NCI-H1436 (cell line): ENCODE data around the gene AMZ1.
"Not testable (repeated sequence)": the region's sequence is repeated elsewhere in the genome, so short reads cannot be mapped to it uniquely, and the experiment has no call there.

ENCODE experiments used
- DNase-seq: peaks from one replicate; lab custom pipeline; 2025; lab: John Stamatoyannopoulos, UW

AMZ1 gene

DNA sequence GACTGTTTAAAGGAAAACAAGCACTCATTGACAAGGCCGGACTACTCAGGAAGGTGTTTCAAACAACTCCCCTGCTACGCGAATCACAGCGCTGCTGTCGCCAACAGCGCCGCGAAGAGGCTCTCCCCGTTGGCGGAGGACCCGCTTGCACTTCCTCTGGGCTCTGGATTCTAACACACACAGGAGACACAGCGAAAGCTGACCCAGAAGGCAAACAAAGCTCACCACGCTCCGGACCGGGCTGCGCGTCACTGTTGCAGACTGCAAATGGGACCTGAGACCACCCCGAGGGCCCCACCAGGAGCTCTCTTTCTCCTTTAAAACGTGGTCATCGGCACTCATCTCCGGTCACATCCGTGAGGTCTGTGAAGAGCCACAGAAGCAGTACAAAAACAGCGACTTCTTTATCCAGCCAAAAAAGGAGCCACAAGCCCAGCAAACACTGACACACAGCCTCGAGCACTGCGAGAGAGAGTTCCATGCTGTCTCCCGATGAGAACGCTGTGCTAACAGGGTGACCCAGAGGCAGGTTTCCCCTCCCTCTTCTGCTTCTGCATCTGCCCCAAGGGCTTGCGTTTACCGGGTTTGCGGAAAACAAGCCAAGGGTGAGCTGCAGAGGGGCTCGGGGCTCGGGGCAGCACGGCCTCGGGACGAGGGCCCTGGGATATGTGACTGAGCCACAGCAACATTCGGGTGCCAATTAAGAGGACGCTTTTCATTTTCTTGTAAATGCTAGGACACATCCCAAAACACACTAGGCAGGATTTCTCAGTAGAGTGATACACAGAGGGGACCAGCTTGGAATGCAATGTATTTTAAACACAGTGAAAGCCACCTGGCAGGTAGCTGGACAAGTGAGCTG, 41.3 kb downstream of the AMZ1 start:
- DNase-seq: no peak

DNA sequence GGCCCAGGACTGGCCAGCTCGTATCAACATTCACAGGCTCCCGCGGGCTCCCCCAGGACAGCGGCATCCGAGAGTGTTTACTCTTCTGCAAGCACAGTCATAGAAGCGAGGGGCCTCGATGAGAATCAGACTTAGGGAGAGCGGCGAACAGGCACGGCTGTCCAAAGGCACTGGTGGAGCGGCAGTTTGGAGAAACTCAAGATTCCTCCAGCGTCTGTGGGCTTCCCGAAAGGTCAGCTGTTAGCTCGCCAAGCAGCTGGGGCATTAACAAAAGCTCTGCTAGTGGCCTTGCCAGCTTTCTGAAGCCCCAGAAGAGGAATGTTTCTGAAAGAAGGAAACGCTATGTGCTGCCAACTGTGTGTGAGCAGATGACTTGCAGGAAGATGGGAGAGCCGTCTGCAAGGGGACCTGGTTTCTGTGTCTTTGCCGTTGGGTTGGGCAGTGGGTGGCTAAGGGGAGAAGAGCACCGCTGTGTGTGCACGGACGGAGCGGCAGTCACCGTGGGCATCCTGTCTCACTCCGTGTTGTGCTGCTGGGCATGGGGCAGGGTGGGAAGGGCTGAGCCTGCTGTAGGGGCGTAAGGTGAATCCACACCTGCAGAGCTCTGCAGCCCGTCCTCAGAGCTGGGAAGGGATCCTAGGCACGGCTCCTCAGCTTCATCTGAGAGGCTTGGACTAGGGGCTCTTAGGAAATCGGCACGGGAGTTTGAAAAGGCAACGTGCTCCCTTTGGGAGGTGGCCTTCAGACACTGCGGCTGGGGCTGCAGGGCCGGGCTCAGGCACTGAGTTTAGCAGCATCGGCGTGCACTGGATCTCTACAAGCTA, 42.1 kb downstream of the AMZ1 start:
- DNase-seq: no peak

DNA sequence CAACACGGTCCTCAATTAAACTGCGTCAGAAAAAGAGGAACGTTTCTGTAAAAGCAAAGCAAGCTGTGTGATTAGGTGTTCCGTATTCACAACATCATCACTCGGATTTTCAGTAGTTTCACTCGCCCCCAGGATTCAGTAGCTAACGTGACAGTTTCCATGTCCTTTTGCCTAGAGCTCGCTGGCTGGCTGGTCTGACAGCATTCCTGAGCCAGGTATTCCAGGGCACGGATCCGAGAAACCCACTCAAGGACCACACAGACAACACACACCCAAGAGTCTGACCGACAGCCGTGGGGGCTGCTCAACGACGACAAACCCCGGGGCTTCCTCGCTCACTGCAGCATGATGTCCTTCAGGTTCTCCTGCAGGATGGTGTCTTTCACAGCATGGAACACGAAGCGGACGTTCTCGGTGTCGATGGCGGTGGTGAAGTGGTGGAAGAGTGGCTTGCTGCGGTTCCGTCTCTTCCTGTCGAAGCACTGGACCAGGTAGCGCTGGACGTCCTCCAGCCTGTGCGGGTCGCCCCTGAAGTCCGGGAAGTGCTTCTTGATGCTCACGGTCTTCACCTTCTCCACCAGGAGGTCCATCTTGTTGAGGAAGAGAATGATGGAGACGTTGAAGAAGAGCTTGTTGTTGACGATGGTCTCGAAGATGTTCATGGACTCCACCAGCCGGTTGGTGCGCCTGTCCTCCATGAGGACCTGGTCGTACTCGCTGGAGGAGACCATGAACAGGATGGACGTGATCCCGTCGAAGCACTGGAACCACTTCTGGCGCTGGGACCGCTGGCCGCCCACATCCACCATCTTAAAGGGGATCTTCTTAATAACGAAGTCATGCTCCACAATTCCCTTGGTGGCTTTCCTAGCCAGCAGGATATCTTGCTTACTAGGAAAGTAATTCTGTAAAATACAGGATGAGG, 43.1 kb downstream of the AMZ1 start:
- no peak for DNase-seq

DNA sequence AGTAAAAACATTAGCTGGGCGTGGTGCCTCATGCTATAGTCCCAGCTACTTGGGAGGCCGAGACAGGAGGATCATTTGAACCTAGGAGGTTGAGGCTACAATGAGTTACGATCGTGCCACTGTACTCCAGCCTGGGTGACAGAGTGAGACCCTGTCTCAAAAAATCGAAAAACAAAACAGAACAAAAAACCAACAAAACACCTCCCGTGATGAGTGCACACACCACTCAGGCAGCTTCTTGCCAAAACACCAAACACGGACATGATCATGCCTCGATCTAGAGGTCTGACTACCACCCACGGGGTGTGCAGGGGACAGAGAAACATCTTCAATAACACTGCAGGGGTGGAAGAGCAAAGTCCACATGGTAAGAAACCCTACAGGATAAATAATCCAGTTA, 44.4 kb downstream of the AMZ1 start:
- DNase-seq: no peak

DNA sequence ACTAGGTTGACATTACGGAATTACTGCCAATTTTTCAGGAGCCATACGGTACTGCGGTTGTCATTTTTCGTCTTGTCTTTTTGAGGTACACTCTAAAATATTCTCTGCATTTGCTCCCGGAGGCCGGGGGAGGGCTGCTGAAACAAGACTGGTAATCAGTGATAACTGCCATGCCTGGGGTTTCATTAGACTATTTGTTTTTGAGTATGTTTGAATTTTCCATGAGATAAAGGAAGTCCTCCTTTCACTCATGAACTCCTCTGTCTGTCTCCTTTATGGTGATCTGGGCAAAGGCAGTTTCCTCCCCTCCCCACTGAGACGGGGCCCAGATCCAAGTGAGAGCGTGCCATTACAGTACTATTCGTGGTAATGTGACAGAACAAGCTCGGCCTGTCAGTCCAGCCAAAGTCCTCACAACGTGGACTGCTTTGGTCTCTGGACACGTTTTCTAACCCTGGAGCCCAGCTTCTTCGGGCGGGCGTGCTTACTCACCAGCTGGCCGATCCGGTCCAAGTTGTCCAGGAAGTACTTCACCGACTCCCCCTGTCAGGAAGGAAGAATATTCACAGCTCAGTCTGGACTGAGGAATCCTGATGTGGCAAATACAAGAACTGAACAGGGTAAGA, 45.1 kb downstream of the AMZ1 start:
- DNase-seq: no peak

DNA sequence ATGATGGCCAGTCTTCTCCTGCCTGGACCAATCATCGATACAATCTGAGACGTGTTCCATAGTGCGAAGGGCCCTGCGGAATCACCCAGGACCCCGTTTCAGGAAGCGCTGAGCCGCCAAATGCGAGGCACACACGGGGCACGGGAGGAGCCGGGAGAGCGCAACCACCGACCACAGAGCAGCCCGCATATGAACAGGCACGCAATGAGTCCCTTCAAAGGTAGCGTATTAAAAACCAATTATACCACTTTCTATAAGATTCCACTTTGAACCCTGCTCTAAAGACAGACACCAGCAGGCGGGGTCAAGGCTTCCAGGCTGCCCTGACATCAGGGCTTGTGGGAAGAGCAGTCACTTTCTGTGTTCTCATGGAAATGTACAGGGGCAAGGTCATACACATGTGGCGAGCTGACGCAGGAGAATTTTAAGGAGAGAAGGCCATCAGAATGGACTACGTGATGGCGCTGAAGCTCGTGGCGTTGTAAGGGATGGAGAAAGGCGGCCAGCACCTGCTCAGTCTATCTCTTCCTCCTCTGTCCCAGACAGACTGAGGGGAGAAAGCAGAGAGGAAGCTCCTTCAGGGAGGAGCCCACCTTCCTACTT, 46.2 kb downstream of the AMZ1 start:
- no peak for DNase-seq

DNA sequence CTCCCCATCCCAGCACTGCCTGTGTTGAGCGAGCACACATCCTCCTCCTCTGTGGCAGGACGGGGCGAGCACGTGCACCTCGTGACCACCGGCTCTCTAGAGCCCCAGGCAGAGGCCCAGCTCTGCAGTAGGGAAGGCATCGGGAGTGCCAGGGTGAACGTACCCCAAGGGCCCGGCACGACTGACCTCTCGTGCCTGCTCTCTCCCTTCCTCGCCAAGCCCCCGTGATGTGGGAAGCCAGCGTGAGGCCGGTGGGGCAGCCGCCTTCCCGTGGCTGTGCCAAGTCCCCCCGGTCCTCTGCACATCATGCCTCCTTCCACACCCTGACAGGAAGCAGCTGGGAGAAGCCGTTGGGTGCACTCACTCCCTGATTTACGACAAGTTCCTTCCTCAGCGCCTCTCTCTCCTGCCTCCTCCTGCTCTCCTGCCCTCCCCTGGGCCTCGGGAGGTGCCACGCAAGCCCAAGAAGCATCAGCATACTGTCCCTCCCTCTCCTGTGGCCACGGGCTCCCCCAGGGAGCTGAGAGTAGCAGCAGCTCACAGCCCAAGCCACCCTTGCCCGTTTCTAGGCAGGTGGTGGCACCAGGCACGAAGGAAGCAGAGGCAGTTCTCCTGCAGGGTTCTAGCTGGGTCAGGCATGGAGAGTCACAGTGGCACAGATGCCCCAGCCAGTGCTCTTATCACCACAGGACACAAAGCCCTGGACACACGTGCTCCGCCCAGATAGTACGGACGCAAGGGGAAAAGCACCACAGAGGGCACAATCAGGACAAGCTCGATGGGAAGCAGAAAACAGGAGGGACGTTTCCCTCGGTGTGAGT, 47.0 kb downstream of the AMZ1 start:
- peak; percentile 50 for DNase-seq

DNA sequence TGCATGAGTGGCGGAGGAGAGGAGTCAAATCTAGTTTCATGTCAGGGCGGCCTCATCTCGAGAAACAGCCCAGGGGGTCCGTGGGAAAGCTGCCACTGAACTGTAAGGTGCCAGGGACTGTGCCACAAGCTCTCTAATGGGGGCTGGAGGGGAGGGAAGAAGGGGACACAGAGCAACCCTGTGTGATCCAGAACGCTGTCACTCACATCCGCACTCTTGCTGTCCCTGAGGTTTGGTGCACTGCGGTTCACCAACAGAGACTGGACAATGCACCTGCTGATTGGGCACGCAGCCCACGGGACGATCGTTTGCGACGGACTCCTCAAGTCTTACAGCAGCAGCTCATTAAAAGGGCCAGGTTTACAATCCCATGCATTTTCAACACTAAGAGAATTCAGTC, 47.7 kb downstream of the AMZ1 start:
- DNase-seq: no peak

DNA sequence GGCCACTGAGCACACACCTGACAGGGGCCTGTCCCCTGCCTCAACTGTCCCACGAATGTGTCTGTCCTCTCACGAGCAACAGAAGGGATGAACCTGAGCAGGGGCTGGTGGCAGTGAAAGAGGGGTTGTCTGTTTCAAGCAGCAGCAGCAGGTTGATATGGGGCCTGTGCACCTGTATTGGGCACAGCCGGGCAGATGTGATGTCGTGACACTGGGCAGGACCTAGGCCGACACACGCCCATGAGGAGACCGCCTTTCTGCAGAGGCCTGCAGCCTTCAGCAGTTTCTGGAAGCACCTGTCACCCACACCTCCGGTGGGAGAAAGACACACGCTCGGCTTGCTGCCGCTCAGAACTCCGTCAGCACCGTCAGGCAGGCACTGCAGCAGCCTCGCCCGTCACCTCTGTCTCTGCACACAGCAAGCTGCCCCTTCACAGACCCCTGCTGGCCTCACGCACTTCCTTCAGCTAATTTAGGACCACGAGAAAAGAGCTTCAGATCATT, 48.5 kb downstream of the AMZ1 start:
- no peak for DNase-seq

DNA sequence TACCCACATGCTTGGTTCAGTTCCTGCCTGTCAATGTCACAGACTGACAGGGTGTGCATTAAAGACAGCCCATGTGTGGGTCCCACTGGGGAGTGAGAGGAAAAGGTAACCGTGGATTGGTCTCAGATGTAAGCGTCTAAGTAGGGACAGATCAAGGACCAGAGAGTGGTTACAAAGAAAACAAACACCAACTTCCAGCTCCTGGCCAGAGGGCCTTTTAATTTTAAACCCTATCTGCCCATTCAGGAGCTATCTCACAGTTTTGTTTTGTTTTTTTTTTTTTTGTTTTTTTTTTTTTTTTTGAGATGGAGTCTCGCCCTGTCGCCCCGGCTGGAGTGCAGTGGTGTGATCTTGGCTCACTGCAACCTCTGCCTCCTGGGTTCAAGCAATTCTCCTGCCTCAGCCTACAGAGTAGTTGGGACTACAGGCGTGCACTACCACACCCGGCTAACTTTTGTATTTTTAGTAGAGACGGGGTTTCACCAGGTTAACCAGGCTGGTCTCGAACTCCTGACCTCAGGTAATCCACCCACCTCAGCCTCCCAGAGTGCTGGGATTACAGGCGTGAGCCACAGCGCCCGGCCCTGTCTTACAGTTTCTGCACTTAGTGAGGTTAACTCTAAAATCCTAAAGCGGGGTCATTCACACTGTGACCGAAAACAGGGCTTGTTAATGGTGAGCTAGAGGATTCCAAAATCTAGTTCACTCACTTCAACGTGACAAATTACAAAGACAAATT, 49.2 kb downstream of the AMZ1 start:
- DNase-seq: not testable (repeated sequence)

DNA sequence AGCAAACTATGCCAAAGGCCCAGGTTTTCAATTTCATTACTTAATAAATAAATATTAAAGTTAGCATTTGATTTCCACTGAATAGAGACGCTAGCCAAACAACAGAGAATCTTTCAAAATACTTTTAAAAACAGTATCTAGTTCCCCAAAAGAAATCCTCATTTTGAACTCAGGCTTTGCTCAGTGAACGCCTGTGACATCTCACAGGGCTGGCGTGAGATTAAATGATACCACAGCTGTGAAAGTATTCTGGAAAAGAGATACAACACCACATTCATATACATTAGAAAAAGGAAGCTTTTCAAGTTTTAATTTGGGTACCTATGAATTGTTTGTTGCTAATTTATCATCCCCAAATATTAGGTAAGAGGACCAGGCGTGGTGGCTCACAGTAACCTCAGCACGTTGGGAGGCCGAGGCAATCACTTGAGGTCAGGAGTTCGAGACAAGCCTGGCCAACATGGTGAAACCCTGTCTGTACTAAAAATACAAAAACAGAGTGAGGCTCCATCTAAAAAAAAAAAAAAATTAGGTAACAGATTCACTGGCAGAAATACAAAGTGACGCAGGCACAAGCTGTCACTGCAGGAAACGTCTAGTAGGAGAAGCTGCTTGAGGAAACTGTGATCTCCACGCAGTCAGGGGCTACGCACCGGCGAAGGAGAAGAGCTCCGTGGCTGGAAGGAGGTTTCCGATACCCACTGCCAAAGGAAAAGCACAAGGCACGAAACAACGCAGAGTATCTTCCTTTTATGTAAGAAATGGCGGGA, 50.0 kb downstream of the AMZ1 start:
- no peak for DNase-seq

DNA sequence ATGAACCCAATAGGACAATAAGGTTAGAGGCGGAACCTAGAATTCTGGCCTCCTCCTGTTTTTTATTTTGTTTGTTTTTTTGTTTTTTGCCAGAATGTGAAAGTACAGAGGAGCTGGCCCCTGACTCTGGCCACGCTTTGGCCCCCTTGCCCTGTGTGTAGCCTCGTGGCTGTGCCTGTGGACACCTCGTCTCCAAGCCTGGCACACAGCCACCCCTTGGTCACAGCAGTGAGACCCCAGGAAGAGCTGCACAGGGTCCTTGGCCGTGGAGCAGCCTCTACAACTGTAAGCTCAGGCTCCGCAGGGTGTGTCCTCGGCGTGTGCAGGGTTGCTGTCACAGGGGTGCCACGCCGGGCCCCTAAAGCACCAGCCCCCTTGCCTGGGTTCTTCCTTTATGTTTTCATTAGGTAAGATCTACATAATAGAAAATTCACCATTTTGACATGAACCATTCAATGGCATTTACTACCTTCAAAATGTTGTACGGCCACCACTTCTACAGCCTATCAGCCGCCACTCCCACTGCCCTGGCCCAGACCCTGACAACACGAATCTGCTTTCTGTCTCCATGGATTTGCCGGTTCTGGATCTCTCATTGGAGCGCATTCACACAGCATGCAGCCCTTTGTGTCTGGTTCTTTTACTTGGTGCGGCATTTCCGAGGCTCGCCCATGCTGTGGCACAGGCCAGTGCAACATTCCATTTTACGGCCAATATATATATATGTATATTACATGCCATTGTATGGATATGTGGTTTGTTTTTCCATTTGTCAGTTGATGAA, 51.0 kb downstream of the AMZ1 start:
- no peak for DNase-seq

DNA sequence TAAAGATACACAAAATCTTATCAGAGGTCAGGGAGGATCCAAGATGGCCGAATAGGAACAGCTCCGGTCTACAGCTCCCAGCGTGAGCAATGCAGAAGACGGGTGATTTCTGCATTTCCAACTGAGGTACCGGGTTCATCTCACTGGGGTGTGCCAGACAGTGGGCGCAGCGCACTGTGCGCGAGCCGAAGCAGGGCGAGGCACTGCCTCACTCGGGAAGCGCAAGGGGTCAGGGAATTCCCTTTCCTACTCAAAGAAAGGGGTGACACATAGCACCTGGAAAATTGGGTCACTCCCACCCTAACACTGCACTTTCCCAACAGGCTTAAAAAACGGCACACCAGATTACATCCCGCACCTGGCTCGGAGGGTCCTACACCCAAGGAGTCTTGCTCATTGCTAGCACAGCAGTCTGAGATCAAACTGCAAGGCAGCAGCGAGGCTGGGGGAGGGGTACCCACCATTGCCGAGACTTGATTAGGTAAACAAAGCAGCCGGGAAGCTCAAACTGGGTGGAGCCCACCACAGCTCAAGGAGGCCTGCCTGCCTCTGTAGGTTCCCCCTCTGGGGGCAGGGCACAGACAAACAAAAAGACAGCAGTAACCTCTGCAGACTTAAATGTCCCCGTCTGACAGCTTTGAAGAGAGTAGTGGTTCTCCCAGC, 55.7 kb downstream of the AMZ1 start:
- DNase-seq: not testable (repeated sequence)

DNA sequence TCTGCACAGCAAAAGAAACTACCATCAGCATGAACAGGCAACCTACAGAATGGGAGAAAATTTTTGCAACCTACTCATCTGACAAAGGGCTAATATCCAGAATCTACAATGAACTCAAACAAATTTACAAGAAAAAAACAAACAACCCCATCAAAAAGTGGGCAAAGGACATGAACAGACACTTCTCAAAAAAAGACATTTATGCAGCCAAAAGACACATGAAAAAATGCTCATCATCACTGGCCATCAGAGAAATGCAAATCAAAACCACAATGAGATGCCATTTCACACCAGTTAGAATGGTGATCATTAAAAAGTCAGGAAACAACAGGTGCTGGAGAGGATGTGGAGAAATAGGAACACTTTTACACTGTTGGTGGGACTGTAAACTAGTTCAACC, 60.7 kb downstream of the AMZ1 start:
- DNase-seq: not testable (repeated sequence)

DNA sequence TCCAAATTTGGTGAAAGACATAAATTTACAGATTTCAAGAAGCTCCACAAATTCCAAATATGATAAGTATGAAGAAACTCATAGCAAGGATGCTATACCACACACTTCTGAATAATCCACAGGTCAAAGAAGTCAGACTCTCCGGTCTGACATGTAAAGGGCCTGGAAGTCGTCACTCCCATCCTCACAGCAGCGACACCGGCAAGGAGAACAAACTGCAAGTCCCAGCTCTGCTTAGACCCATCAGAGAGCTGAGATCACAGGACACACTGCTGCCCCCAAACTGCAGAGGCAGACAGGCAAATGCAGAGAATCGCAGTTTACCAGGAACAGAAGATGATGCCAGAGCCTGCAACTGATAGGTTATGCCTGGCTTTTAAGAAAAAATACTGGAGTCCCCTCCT, 62.0 kb downstream of the AMZ1 start:
- DNase-seq: no peak

DNA sequence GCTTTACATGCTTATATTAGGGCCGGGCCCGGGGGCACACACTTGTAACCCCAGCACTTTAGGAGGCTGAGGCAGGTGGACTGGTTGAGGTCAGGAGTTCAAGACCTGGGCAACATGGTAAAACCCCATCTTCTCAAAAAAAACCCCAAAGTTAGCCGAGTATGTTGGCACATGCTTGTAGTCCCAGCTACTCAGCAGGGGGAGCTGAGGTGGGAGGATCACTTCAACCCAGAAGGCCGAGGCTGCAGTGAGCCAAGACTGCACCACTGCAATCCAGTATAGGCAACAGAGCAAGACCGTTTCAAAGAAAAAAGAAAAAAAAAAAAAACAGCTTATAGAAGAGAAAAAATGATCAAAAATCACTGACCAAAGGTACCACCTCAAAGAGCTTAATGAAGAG, 63.1 kb downstream of the AMZ1 start:
- no peak for DNase-seq

DNA sequence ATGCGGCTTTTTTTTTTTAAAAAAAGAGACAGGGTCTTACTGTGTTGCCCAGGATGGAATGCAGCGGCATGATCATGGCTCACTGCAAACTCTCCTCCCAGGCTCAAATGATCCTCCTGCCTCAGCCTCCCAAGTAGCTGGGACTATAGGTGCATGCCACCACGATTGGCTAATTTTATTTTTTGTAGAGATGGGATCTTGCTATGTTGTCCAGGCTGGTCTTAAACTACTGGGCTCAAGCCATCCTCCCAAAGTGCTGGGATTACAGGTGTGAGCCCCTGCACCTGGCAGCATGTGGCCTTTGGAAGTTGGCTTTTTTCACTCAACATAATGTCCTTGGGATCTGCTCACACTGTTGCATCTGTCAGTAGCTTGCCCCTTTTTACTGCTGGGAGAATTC, 65.1 kb downstream of the AMZ1 start:
- no peak for DNase-seq
